ENCODE data around the gene GRM5.

- TF ChIP-seq POLR2A (IDR thresholded peaks at IDR 0.05), result no peak
- TF ChIP-seq, protein P1, sequence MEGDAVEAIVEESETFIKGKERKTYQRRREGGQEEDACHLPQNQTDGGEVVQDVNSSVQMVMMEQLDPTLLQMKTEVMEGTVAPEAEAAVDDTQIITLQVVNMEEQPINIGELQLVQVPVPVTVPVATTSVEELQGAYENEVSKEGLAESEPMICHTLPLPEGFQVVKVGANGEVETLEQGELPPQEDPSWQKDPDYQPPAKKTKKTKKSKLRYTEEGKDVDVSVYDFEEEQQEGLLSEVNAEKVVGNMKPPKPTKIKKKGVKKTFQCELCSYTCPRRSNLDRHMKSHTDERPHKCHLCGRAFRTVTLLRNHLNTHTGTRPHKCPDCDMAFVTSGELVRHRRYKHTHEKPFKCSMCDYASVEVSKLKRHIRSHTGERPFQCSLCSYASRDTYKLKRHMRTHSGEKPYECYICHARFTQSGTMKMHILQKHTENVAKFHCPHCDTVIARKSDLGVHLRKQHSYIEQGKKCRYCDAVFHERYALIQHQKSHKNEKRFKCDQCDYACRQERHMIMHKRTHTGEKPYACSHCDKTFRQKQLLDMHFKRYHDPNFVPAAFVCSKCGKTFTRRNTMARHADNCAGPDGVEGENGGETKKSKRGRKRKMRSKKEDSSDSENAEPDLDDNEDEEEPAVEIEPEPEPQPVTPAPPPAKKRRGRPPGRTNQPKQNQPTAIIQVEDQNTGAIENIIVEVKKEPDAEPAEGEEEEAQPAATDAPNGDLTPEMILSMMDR (IDR thresholded peaks at IDR 0.05), result no peak
Measured at GRCh38 chr11:88831303-88831890, 234.4 kb downstream of the GRM5 start.

All from thyroid gland (tissue), 4 donors.